B cell (primary cell): ENCODE data around the gene CHTF18.

Experiments used
- CTCF ChIP-seq: fragments of 200-600 bp; IDR thresholded peaks from one replicate; pipeline ENCODE4 v1.8.0; 2022; ENCODE audit warnings: antibody characterized with exemption, mild to moderate bottlenecking
- EZH2 ChIP-seq: IDR thresholded peaks from 2 replicates; pipeline ENCODE4 v1.6.1; 2012; ENCODE audit warnings: borderline replicate concordance, low read depth, mild to moderate bottlenecking, moderate library complexity, low read length; ENCODE audit not compliant: insufficient read depth, poor library complexity, severe bottlenecking

DNA sequence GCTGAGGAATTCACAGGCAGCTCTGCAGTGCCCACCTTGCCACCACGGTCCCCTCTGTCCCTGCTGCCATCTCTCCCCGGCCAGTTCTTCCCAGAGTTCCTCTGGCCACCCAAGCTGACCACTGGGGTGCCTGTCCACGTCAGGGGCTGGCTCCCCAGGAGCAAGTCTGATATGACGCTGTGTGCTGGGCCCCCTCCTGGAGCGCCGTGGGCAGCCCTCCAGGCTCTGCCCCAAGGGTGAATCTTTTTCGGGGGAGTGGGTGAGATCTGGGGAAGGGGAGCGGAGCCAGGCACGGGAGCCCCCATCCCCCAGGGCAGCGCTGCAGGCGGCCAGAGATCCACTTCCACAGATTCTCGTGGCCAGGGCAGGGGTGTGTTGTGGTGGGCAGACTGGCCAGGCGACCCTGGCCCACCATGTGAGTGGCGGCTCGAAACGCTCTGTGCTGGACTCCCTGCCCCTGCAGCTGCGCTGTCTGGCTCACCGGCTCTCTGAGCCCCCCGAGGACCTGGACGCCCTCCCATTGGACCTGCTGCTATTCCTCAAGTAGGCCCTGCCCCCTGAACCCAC, 24.2 kb upstream of the CHTF18 start:
- no peak for TF ChIP-seq EZH2
- TF ChIP-seq CTCF = no peak
